B cell (primary cell): ENCODE results near the gene CMC2.

Experiments used
- CTCF ChIP-seq: fragments of 200-600 bp; IDR thresholded peaks from one replicate; pipeline ENCODE4 v1.8.0; 2022; ENCODE audit warnings: antibody characterized with exemption, mild to moderate bottlenecking
- EZH2 ChIP-seq: IDR thresholded peaks from 2 replicates; pipeline ENCODE4 v1.6.1; 2012; ENCODE audit warnings: borderline replicate concordance, low read depth, mild to moderate bottlenecking, moderate library complexity, low read length; ENCODE audit not compliant: insufficient read depth, poor library complexity, severe bottlenecking

- TF ChIP-seq CTCF, result no peak
- TF ChIP-seq EZH2, result no peak
Observed at GRCh38 chr16:81042821-81043220, 36.1 kb upstream of the CMC2 start.
